Stimulated activated memory B cell treated with anti-CD40 and anti-IgM and Interleukin-4, amounts not matched to agents 10 μg/mL and 1 μg/mL and 100 μg/mL, for 72 hours (primary cell): Measurements from ENCODE around the gene BTBD9.

Source experiments
- ATAC-seq: fragments of 150-1000 bp; cut with Tn5 transposase; 2 replicates; pipeline ENCODE4 v1.10.0; 2021
- H3K27ac Mint-ChIP-seq: one replicate; pipeline ENCODE4 v1.8.0; 2022; ENCODE audit warnings: mild to moderate bottlenecking, mixed read lengths
- H3K27me3 Mint-ChIP-seq: one replicate; pipeline ENCODE4 v1.8.0; 2022; ENCODE audit warnings: mixed read lengths
- H3K36me3 Mint-ChIP-seq: one replicate; pipeline ENCODE4 v1.8.0; 2022; ENCODE audit warnings: mixed read lengths
- H3K4me1 Mint-ChIP-seq: one replicate; pipeline ENCODE4 v1.8.0; 2022; ENCODE audit warnings: mixed read lengths
- H3K4me3 Mint-ChIP-seq: one replicate; pipeline ENCODE4 v1.8.0; 2022; ENCODE audit warnings: mild to moderate bottlenecking, moderate library complexity, mixed read lengths
- H3K9me3 Mint-ChIP-seq: one replicate; pipeline ENCODE4 v1.8.0; 2022; ENCODE audit warnings: mixed read lengths

The BTBD9 gene

DNA sequence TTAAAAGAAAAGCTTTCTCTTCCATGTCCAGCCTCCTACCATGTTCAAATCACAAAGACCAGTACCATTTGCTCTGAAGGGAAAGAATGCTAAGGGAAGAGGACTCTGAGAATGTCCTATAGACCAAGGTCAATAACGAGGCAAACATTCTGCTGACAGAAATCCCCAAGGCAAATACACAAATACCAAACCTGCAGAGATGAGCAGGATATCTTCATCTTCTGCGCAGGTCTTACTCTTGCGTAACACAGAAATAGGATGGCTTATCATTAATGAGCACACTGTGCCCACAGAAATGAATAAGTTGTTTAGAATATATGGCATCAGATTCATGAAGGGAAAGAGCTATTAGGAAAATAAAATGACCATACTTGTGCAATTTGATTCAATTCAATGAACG is 137.3 kb downstream of the BTBD9 start:
- Mint-ChIP-seq H3K36me3 (no peaks in the 10 kb centered on the region), H3K4me3 (no peak overlapping the region), H3K9me3 (no peaks in the 10 kb centered on the region), H3K27ac (no peak overlapping the region), H3K27me3 (no peaks in the 10 kb centered on the region), H3K4me1 (no peaks in the 10 kb centered on the region)
- no peak for ATAC-seq

DNA sequence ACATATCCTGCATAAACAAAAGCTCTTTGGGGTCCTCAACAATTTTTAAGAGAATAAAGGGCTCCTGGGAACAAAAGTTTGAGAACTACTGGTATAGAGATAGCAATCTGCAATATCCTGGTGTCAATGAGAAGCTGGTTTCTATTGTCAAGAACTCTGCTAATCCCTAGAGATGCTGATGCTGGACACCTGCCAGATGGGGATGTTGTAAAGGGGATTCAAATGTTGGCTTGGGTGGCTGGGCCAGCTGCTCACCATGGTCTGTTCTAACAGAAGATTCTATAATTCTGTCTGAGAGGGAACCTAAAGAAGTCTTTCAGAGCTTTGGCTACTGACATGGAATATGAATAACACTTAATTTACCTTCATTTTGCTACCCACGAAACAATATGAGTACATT is 137.8 kb downstream of the BTBD9 start:
- Mint-ChIP-seq H3K4me3 (no peak overlapping the region), H3K9me3 (no peaks in the 10 kb centered on the region), H3K36me3 (no peaks in the 10 kb centered on the region), H3K27me3 (no peaks in the 10 kb centered on the region), H3K4me1 (no peaks in the 10 kb centered on the region), H3K27ac (no peak overlapping the region)
- ATAC-seq: no peak

DNA sequence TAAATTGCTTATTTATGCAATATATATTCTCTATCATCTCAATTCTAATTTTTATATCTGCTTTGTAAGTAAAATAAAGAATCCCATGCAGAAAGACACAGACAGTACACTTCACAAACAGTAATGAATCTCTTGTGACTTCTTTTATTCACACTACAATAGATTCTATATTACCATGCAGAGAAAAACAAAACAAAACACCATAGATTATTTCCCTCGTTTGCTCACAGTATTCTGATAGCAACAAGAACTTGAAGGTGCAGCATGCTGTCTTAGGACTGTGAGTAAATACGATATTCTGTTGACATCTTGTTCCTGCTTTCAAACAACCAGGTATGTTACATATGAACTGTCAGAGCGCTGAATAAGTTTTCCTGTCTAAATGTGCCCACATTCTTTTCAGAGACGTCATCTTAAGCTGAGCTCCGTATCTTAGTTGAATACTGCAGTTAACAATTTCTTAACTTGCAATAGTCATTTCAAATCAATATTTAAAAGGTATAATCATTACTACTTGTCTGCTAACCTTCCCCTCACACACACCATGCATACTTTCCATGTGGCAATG is 140.1 kb downstream of the BTBD9 start:
- Mint-ChIP-seq H3K36me3 (no peaks in the 10 kb centered on the region), H3K27me3 (no peaks in the 10 kb centered on the region), H3K4me1 (no peaks in the 10 kb centered on the region), H3K9me3 (no peaks in the 10 kb centered on the region), H3K27ac (no peak overlapping the region), H3K4me3 (no peak overlapping the region)
- no peak for ATAC-seq

DNA sequence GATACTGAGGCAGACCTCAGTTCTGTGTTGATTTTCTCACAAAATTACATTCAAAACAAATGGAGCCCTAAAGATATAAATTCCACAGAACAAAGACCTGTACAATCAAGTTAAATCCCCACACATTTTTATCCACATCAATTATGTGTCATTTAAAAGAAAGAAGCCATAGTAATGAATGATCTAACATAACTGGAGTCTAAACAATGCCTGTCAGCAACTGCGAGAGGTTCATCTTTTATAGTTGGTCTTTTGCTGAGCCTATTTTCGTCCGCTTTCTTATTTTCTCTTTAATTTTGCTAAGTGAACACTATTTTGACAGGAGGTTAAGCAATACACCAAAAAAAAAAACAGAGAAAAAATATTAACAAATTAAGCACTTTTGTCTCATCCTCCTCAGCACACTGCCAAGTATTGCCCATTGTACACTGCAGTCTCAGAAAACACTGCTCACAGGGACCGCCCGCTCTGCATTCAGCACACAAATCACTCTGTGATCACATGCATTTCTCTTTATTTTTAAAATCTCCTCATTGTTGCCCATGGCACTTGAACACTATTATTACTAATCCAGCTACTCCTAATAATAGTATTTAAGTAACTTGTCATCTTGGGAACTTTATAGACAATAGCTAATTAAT is 140.8 kb downstream of the BTBD9 start:
- Mint-ChIP-seq H3K36me3 (no peaks in the 10 kb centered on the region), H3K9me3 (no peaks in the 10 kb centered on the region), H3K27ac (no peak overlapping the region), H3K4me1 (no peaks in the 10 kb centered on the region), H3K4me3 (no peak overlapping the region), H3K27me3 (no peaks in the 10 kb centered on the region)
- no peak for ATAC-seq

DNA sequence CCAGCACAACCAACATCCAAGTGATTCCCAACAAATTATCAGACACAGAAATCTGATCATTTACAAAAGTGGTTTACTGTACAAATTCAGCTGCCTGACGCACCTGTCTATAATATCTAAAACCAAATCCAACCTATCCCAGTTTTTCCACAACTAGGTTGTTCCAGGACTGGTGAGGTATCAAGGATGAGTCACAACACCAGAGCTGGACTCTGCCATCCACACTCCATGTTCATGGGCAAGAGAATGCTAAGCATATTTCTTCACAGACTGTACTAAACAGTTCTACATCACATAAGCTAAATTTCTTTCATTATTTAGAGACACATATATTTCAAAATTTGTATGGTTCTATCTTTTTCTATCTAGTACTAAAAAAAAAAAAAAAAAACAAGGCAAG is 141.6 kb downstream of the BTBD9 start:
- no peak for ATAC-seq
- Mint-ChIP-seq H3K9me3 (no peaks in the 10 kb centered on the region), H3K36me3 (no peaks in the 10 kb centered on the region), H3K27me3 (no peaks in the 10 kb centered on the region), H3K27ac (no peak overlapping the region), H3K4me1 (no peaks in the 10 kb centered on the region), H3K4me3 (no peak overlapping the region)

DNA sequence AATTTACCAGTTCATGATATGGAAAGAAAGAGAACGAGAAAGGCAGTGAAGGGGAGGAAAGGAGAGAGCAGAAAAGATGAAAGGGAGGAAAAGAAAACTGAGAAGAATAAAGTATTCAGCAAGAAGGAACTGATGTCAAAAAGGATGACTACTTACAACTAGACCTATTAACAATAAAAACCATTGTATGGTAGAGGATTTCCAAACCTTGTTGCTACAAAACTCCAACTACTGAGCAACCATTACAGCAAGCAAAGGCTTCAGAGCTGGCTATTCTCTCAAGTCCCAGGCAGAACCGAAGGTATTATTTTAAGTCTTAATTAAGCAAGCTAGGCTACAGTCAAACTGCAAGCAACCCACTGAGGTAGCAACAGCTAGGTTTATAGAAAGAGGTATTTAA is 142.2 kb downstream of the BTBD9 start:
- Mint-ChIP-seq H3K36me3 (no peaks in the 10 kb centered on the region), H3K4me1 (no peaks in the 10 kb centered on the region), H3K27me3 (no peaks in the 10 kb centered on the region), H3K4me3 (no peak overlapping the region), H3K27ac (no peak overlapping the region), H3K9me3 (no peaks in the 10 kb centered on the region)
- no peak for ATAC-seq

DNA sequence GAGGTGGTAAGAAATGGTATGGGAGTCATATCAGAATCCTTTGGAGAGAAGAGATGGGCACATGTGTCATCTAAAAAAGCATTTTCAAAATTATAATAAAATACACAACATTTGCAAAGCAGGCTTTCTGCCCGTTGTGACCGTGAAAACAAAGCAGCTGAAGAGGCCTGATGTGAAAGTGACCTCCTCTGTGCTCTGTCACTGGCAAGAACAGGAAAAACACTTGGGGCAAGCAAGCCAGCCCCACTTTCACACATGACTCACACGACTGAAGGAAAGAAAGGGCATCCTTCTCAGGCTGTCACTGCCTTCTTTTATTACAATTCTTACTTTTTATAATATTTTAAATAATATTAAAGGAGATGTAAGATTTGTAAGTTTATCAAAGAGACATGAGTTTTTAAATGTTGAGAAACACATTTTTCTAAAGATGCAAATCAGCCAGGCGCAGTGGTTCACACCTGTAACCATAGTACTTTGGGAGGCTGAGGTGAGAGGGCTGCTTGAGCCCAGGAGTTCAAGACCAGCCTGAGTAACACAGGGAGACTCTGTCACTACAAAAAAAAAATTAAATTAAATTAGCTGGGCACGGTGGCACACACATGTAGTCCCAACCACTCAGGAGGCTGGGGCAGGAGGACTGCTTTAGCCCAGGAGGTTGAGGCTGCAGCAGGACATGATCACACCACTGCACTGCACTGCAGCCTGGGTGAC is 143.7 kb downstream of the BTBD9 start:
- ATAC-seq: peak; percentile 41
- Mint-ChIP-seq H3K9me3 (no peaks in the 10 kb centered on the region), H3K27ac (peak overlapping the region; percentile 13)

DNA sequence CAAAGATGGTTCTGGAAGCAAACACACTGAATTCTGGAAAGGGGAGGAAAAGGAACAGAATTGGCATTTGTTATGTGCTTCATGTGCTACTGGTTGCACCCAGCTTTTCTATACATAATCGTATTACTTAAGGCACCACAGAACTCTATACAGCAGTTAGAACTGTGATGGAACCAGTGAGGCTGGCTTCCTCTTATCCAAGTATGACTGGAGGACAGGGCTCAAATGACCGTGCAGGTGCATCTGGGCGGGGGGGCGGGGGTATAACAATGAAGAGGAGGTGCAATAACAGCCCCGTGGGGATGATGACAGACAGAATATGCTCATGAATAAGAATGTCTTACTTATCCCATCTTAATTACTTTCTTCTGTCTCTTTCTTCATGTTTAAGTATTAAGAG is 144.2 kb downstream of the BTBD9 start:
- Mint-ChIP-seq H3K27me3 (no peaks in the 10 kb centered on the region), H3K27ac (peak overlapping the region; percentile 13), H3K36me3 (no peaks in the 10 kb centered on the region), H3K4me3 (no peak overlapping the region), H3K4me1 (no peaks in the 10 kb centered on the region), H3K9me3 (no peaks in the 10 kb centered on the region)
- peak; percentile 60 for ATAC-seq

More for the DNA sequence above, 143.7 kb downstream of the BTBD9 start:
- Mint-ChIP-seq H3K4me3 (no peak overlapping the region), H3K4me1 (no peaks in the 10 kb centered on the region), H3K36me3 (no peaks in the 10 kb centered on the region), H3K27me3 (no peaks in the 10 kb centered on the region)

DNA sequence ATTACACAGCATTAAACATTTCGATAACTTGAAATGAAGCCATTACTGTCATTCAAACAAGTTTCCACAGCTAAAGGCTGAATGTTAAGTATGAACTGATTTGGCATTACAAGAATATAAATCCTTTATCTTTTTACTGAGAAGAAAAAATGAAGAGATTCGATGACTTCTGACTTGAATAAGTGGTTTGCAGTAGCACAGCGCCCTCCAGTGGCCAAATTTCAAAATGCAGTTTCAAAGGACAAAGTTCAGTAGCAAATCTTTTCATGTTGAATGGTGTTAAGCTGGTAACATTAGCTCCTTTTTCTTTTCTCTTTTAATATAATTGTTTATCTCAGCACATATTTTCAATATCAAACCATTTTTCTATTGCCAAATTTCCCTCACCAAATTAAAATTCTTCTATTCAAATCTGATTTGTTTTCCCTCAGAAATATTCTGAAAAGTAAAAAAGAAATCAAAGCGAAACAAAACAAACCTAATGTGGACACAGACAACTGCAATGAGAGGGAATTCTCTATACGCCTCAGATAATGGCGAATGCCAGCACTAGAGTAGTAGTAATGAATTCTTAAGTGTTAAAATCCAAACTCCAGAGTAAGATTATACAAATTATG is 145.7 kb downstream of the BTBD9 start:
- Mint-ChIP-seq H3K27me3 (no peaks in the 10 kb centered on the region), H3K4me1 (no peaks in the 10 kb centered on the region), H3K4me3 (no peak overlapping the region), H3K9me3 (no peaks in the 10 kb centered on the region), H3K36me3 (no peaks in the 10 kb centered on the region), H3K27ac (no peak overlapping the region)
- ATAC-seq: no peak

DNA sequence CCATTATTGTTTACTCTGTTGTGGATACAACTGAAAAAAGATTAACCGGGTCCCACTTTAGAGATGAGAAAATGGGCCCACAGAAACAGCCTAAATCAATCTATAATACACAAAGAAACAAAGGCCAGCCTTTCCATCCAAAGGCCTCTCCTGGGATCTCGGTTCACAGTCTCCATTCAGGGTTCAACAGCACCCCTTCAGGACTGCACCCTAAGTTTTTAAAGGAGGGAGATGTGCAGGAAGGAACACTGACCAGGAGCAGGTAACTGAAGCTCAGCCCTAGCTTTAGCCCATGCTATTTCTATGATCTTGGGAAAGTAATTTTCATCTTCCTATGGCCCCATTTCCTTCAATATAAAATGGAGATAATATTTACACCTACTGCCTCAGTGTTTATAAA is 147.7 kb downstream of the BTBD9 start:
- Mint-ChIP-seq H3K4me3 (no peak overlapping the region), H3K9me3 (no peaks in the 10 kb centered on the region), H3K4me1 (no peaks in the 10 kb centered on the region), H3K27ac (no peak overlapping the region), H3K27me3 (no peaks in the 10 kb centered on the region), H3K36me3 (no peaks in the 10 kb centered on the region)
- no peak for ATAC-seq

DNA sequence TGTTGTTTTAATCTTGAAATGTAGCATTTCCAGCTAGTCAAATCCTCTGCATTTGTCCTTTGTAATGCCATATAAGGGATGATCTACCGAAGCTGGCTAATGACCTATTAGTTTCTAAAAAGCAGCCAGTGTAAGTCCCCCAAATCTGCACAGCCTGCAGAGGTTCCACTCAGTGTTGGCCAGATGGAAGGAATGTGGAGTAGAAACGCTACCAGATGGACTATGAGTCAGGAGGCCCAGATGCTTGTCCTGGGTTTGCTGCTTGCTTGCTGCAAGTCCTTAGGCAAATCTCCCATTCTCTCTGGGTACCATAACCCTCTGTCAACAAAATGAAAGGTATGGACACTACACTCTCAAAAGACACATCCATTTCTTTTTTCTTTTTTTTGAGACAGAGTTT is 149.8 kb downstream of the BTBD9 start:
- ATAC-seq: no peak
- no peaks in the 10 kb centered on the region for H3K4me1 Mint-ChIP-seq

DNA sequence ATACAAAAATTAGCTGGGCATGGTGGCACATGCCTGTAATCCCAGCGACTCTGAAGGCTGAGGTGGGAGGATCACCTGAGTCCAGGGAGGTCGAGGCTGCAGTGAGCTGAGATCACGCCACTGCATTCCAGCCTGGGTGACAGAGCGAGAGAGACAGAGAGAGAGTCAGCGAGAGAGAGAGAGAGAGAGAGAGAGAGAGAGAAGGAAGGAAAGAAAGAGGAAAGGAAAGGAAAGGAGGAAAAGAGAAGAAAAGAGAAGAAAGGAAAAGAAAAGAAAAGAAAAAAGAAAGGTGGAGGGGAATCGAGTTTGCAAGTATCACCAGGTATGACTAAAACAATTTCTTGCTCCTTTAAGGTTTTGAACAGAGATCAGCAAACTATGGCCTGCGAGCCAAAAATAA is 152.3 kb downstream of the BTBD9 start:
- no peaks in the 10 kb centered on the region for H3K4me1 Mint-ChIP-seq
- no peak for ATAC-seq
- no peaks in the 10 kb centered on the region for H3K9me3 Mint-ChIP-seq
- no peaks in the 10 kb centered on the region for H3K27me3 Mint-ChIP-seq
- H3K4me3 Mint-ChIP-seq: no peak overlapping the region
- no peak overlapping the region for H3K27ac Mint-ChIP-seq
- H3K36me3 Mint-ChIP-seq: peaks cover 5% of the 10 kb centered on the region

More for the DNA sequence above, 149.8 kb downstream of the BTBD9 start:
- no peak overlapping the region for H3K27ac Mint-ChIP-seq
- no peaks in the 10 kb centered on the region for H3K9me3 Mint-ChIP-seq
- no peak overlapping the region for H3K4me3 Mint-ChIP-seq
- no peaks in the 10 kb centered on the region for H3K27me3 Mint-ChIP-seq
- H3K36me3 Mint-ChIP-seq: peaks cover 5% of the 10 kb centered on the region

DNA sequence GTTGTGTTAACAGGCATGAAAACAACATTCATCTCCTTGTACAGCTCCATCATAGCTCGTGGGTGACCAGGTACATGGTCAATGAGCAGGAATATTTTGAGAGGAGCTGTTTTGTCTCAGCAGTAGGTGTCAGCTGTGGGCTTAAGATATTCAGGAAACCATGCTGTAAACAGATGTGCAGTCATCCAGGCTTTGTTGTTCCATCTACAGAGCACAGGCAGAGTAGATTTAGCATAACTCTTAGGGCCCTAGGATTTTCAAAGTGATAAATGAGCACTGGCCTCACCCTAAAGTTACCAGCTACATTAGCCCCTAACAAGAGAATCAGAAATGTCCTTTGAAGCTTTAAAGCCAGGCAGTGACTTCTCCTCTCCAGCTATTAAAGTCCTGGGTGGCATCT is 154.2 kb downstream of the BTBD9 start:
- H3K27ac Mint-ChIP-seq: no peak overlapping the region

DNA sequence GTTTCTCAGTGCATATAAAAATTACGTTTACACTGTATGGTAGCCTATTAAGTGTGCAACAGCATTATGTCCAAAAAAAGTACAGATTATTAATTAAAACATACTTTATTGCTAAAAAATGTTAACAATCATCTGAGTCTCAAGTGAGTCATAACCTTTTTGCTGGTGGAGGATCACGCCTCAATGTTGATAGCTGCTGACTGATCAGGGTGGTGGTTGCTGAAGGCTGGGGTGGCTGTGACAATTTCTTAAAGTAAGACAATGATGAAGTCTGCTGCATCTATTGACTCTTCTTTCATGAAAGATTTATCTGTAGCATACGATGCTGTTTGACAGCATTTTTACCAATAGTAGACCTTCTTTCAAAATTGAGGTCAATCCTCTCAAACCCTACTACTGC is 155.1 kb downstream of the BTBD9 start:
- no peaks in the 10 kb centered on the region for H3K9me3 Mint-ChIP-seq
- H3K27me3 Mint-ChIP-seq: no peaks in the 10 kb centered on the region
- peaks cover 5% of the 10 kb centered on the region for H3K36me3 Mint-ChIP-seq
- no peak for ATAC-seq
- no peaks in the 10 kb centered on the region for H3K4me1 Mint-ChIP-seq
- H3K4me3 Mint-ChIP-seq: no peak overlapping the region
- no peak overlapping the region for H3K27ac Mint-ChIP-seq

More for the DNA sequence above, 154.2 kb downstream of the BTBD9 start:
- no peaks in the 10 kb centered on the region for H3K9me3 Mint-ChIP-seq
- no peaks in the 10 kb centered on the region for H3K27me3 Mint-ChIP-seq
- no peak overlapping the region for H3K4me3 Mint-ChIP-seq
- ATAC-seq: no peak
- H3K4me1 Mint-ChIP-seq: no peaks in the 10 kb centered on the region
- H3K36me3 Mint-ChIP-seq: peaks cover 5% of the 10 kb centered on the region

DNA sequence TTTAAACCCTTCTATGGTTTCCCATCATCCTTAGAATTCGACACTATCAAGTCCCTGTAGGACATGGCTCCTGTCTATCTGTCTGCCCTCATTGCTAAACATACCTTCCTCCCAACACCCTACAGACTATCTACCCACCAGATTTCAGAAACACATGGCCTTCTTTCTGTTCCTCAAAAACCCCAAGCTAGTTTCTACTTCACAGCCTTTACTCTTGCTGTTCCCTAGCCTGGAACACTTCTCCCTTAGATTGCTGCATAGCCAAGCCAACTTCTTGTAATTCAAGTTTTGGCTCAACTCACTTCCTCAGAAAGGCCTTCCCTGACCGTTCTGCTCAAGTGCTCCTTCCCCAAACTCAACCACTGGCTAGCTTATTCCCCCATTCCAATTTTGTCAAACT is 156.2 kb downstream of the BTBD9 start:
- Mint-ChIP-seq H3K4me1 (no peaks in the 10 kb centered on the region), H3K4me3 (no peak overlapping the region), H3K27ac (no peak overlapping the region), H3K27me3 (no peaks in the 10 kb centered on the region), H3K36me3 (peaks cover 5% of the 10 kb centered on the region), H3K9me3 (no peaks in the 10 kb centered on the region)
- ATAC-seq: peak; percentile 83

DNA sequence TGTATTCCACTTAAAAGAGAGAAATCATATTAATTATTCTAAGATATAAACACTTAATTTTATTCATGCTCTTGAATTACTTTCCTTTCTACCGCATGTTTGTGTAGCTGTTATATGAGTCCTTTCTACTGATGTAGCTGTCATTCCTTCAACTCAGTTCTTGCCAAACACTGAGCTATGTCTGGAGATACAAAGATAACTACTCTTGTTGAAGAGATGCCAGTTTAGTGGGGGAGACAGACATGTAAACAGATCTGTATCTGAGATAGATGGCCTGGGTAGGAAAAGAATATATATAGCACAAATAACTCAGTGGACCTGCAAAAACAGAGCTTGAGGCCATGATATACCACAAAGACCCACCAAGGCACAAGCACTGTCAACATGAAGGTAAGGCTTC is 157.3 kb downstream of the BTBD9 start:
- no peak for ATAC-seq
- peaks cover 5% of the 10 kb centered on the region for H3K36me3 Mint-ChIP-seq
- no peaks in the 10 kb centered on the region for H3K9me3 Mint-ChIP-seq
- H3K4me3 Mint-ChIP-seq: no peak overlapping the region
- no peaks in the 10 kb centered on the region for H3K27me3 Mint-ChIP-seq
- H3K27ac Mint-ChIP-seq: no peak overlapping the region
- H3K4me1 Mint-ChIP-seq: no peaks in the 10 kb centered on the region
